BLaER1 treated with 17β-estradiol and CSF1 and Interleukin-3, amounts not matched to agents 10 nM and 100 nM (cell line): ENCODE results near the gene SLC25A17.

ENCODE experiments used
- H3K27ac ChIP-seq, 11 experiments: shearing (Covaris generic); formaldehyde crosslinking; 2 replicates each; pipeline ENCODE4 v1.8.1; 2022
- H3K27me3 ChIP-seq, 11 experiments: shearing (Covaris generic); formaldehyde crosslinking; 2 replicates each; pipeline ENCODE4 v1.8.1; 2022
- H3K36me3 ChIP-seq, 11 experiments: shearing (Covaris generic); formaldehyde crosslinking; 2 replicates each; pipeline ENCODE4 v1.8.1; 2022
- H3K4me1 ChIP-seq, 10 experiments: shearing (Covaris generic); formaldehyde crosslinking; 2 replicates each; pipeline ENCODE4 v1.8.1; 2022
- H3K4me2 ChIP-seq, 11 experiments: shearing (Covaris generic); formaldehyde crosslinking; 2 replicates each; pipeline ENCODE4 v1.8.1; 2022
- H3K4me3 ChIP-seq, 10 experiments: shearing (Covaris generic); formaldehyde crosslinking; 2 replicates each; pipeline ENCODE4 v1.8.1; 2022
- H3K9ac ChIP-seq, 11 experiments: shearing (Covaris generic); formaldehyde crosslinking; 2 replicates each; pipeline ENCODE4 v1.8.1; 2022
- H3K9me3 ChIP-seq, 11 experiments: shearing (Covaris generic); formaldehyde crosslinking; replicated peaks in 1 of 11; 2 replicates each; pipeline ENCODE4 v1.8.1; 2022
- H4K20me1 ChIP-seq, 11 experiments: shearing (Covaris generic); formaldehyde crosslinking; 2 replicates each; pipeline ENCODE4 v1.8.1; 2022
- Cebpa-rat ChIP-seq, 11 experiments: shearing (Covaris generic); IDR thresholded peaks; 2 replicates each; pipeline ENCODE4 v1.8.1; 2022

The SLC25A17 gene

GRCh38 chr22:40757071-40757470 is 62.1 kb downstream of the SLC25A17 start:
- no peaks in the 10 kb centered on the region for H4K20me1 ChIP-seq
- 0 out of 20 replicates have a peak, but pooled peaks cover 0 to 3% (median 0%) of the 10 kb centered on the region in 10 experiments for H3K4me1 ChIP-seq
- no peak overlapping the region for H3K9ac ChIP-seq
- H3K9me3 ChIP-seq = peaks cover 0 to 10% (median 0%) of the 10 kb centered on the region in 11 experiments; a peak in 5 of 22 replicates
- H3K4me3 ChIP-seq = no peak overlapping the region
- no peaks in the 10 kb centered on the region for H3K36me3 ChIP-seq
- H3K27ac ChIP-seq = no peak overlapping the region
- no peaks in the 10 kb centered on the region for H3K27me3 ChIP-seq
- no peak for TF ChIP-seq Cebpa-rat (IDR thresholded peaks at IDR 0.05)
- no peak overlapping the region for H3K4me2 ChIP-seq

GRCh38 chr22:40753114-40753513 is 66.0 kb downstream of the SLC25A17 start:
- Histone ChIP-seq H3K9ac (no peak overlapping the region), H3K27me3 (no peaks in the 10 kb centered on the region), H3K4me1 (no peaks in the 10 kb centered on the region), H3K4me2 (no peak overlapping the region), H3K27ac (no peak overlapping the region), H3K36me3 (peaks cover 0 to 9% (median 0%) of the 10 kb centered on the region in 11 experiments; a peak in 2 of 22 replicates), H3K4me3 (no peak overlapping the region), H3K9me3 (peaks cover 9 to 21% (median 12%) of the 10 kb centered on the region in 11 experiments), H4K20me1 (no peaks in the 10 kb centered on the region)
- no peak for TF ChIP-seq Cebpa-rat (IDR thresholded peaks at IDR 0.05)

DNA sequence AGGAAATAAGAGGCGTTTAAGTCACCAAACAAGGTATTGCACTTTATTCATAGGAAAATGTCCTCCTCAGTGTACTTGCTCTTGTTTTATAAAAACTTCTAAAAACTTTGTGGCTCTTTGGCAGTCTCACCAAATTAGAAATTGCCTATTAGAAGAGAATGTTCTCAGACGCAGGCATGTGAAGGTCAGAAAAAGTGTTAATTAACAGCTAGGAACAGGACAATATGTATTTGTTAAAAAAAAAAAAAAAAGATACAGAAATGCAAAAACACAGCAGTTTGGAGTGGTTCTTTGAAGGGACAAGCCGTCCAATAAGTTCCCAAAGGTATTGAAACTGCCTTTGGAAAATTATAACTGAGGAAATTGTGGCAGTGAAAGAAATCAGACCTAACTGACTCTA is 67.9 kb downstream of the SLC25A17 start:
- no peak overlapping the region for H3K27ac ChIP-seq
- H3K27me3 ChIP-seq = peaks cover 0 to 5% (median 0%) of the 10 kb centered on the region in 11 experiments; a peak in 1 of 22 replicates
- no peak overlapping the region for H3K4me3 ChIP-seq
- no peaks in the 10 kb centered on the region for H4K20me1 ChIP-seq
- H3K36me3 ChIP-seq = peaks cover 0 to 10% (median 0%) of the 10 kb centered on the region in 11 experiments; a peak in 2 of 22 replicates
- TF ChIP-seq Cebpa-rat (IDR thresholded peaks at IDR 0.05) = no peak
- H3K9ac ChIP-seq = no peak overlapping the region
- H3K4me1 ChIP-seq = no peaks in the 10 kb centered on the region
- no peak overlapping the region for H3K4me2 ChIP-seq
- H3K9me3 ChIP-seq = peaks cover 18 to 36% (median 24%) of the 10 kb centered on the region in 11 experiments

- Histone ChIP-seq H3K9me3 (peaks cover 18 to 36% (median 24%) of the 10 kb centered on the region in 11 experiments), H3K4me3 (no peak overlapping the region), H4K20me1 (no peaks in the 10 kb centered on the region), H3K9ac (no peak overlapping the region), H3K27ac (no peak overlapping the region), H3K4me2 (no peak overlapping the region), H3K36me3 (peaks cover 0 to 10% (median 0%) of the 10 kb centered on the region in 11 experiments; a peak in 2 of 22 replicates), H3K27me3 (peaks cover 0 to 5% (median 0%) of the 10 kb centered on the region in 11 experiments; a peak in 1 of 22 replicates), H3K4me1 (no peaks in the 10 kb centered on the region)
- TF ChIP-seq Cebpa-rat (IDR thresholded peaks at IDR 0.05) = no peak
Measured at GRCh38 chr22:40749829-40750228, 69.3 kb downstream of the SLC25A17 start.

DNA sequence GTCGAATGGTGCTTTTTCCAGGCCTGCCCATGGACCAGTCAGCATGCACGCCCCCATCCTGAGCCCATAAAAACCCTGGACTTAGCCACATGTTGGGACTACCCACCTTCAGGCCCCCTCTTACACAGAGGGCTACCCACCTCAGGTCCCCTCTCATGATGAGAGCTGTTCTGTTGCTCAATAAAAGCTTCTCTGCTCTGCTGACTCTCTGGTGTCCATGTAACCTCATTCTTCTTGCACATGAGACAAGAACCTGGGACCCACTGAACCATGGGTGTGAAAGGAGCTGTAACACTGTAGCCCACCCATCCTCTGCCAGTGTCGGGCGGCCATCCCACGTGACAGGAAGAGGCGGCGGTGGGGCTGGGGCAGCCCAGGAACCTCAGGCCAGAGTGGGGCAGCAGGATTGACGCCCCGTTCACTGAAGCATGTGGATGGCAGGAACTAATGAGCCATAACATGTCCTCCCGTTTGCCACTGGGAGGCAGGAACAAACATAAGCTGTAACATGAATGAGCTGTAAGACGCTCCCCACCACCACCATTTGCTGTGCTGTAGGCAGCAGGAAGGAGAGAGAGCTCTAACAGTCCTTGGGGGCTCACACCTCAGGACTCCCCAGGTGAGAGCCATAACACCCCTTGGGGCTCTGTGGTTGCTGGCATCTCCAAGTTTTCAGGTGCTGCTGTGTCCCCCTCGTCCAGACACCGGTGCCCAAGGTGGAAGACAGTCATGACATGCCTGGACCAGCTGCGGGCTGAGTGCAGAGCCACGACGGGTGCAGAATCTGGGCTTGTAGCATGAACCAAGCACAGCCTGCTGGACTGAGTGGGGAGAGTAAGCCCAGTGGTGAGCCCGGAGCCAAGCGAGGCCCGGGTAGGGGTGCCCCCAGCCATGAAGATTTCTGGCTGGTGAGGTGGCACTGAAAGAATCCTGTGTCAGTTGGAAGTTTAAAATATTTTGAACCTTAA is 70.5 kb downstream of the SLC25A17 start:
- Histone ChIP-seq H3K4me2 (no peak overlapping the region), H3K4me1 (no peaks in the 10 kb centered on the region), H3K9ac (no peak overlapping the region), H3K27ac (no peak overlapping the region), H3K36me3 (peaks cover 0 to 10% (median 0%) of the 10 kb centered on the region in 11 experiments; a peak in 2 of 22 replicates), H3K4me3 (no peak overlapping the region), H3K27me3 (peaks cover 0 to 5% (median 0%) of the 10 kb centered on the region in 11 experiments; a peak in 1 of 22 replicates), H4K20me1 (no peaks in the 10 kb centered on the region), H3K9me3 (peaks cover 18 to 33% (median 24%) of the 10 kb centered on the region in 11 experiments)
- TF ChIP-seq Cebpa-rat (IDR thresholded peaks at IDR 0.05) = no peak

DNA sequence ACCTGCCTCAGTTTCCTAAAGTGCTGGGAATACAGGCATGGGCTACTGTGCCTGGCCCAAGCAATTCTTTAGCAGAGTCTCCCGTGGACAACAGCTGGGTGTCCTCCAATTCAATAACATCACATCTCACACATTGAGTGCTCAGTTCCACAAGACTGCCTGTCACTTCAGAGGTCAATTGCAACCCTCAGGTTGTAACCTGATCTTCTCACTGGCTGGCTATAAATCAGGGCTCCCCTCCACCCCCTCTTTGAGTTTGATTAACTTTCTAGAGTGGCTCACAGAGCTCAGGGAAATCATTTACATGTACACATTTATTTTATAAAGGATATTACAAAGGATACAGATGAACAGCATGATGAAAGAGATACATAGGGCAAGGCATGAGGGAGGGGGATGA is 71.8 kb downstream of the SLC25A17 start:
- H3K27me3 ChIP-seq = peaks cover 0 to 5% (median 0%) of the 10 kb centered on the region in 11 experiments; a peak in 1 of 22 replicates
- no peak overlapping the region for H3K27ac ChIP-seq
- H3K9ac ChIP-seq = no peak overlapping the region
- H3K4me2 ChIP-seq = no peak overlapping the region
- H3K4me3 ChIP-seq = no peak overlapping the region
- TF ChIP-seq Cebpa-rat (IDR thresholded peaks at IDR 0.05) = no peak
- peaks cover 0 to 10% (median 0%) of the 10 kb centered on the region in 11 experiments; a peak in 2 of 22 replicates for H3K36me3 ChIP-seq
- H3K9me3 ChIP-seq = peaks cover 18 to 28% (median 24%) of the 10 kb centered on the region in 11 experiments
- H4K20me1 ChIP-seq = no peaks in the 10 kb centered on the region
- no peaks in the 10 kb centered on the region for H3K4me1 ChIP-seq

- no peak overlapping the region for H3K4me2 ChIP-seq
Measured at GRCh38 chr22:40746428-40747220, 72.5 kb downstream of the SLC25A17 start.

DNA sequence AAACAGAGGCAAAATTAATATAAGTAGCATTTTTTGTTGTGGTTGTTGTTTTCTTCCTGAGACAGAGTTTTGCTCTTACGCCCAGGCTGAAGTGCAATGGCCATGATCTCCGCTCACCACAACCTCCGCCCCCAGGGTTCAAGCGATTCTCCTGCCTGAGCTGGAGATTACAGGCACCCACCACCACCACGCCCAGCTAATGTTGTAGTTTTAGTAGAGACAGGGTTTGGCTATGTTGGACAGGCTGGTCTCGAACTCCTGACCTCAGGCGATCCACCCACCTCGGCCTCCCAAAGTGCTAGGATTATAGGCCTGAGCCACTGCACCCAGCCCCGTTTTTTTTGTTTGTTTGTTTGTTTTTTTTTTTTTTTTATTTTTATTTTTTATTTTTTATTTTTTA is 75.4 kb downstream of the SLC25A17 start:
- TF ChIP-seq Cebpa-rat (IDR thresholded peaks at IDR 0.05) = no peak
- Histone ChIP-seq H3K4me2 (no peak overlapping the region), H4K20me1 (no peaks in the 10 kb centered on the region), H3K4me1 (peaks cover 0 to 8% (median 0%) of the 10 kb centered on the region in 10 experiments; a peak in 2 of 20 replicates), H3K9ac (no peak overlapping the region), H3K9me3 (peaks cover 14 to 22% (median 20%) of the 10 kb centered on the region in 11 experiments), H3K27ac (no peak overlapping the region), H3K4me3 (no peak overlapping the region), H3K36me3 (peaks cover 0 to 7% (median 0%) of the 10 kb centered on the region in 11 experiments; a peak in 2 of 22 replicates), H3K27me3 (peaks cover 0 to 5% (median 0%) of the 10 kb centered on the region in 11 experiments; a peak in 1 of 22 replicates)

More at GRCh38 chr22:40746428-40747220, 72.5 kb downstream of the SLC25A17 start:
- Histone ChIP-seq H3K9me3 (peaks cover 18 to 28% (median 24%) of the 10 kb centered on the region in 11 experiments), H3K27ac (no peak overlapping the region), H3K4me1 (no peaks in the 10 kb centered on the region), H4K20me1 (no peaks in the 10 kb centered on the region), H3K27me3 (peaks cover 0 to 5% (median 0%) of the 10 kb centered on the region in 11 experiments; a peak in 1 of 22 replicates), H3K36me3 (peaks cover 0 to 10% (median 0%) of the 10 kb centered on the region in 11 experiments; a peak in 2 of 22 replicates), H3K4me3 (no peak overlapping the region), H3K9ac (no peak overlapping the region)
- TF ChIP-seq Cebpa-rat (IDR thresholded peaks at IDR 0.05) = no peak
